Measurements from ENCODE around the gene CCT6B.

DNA sequence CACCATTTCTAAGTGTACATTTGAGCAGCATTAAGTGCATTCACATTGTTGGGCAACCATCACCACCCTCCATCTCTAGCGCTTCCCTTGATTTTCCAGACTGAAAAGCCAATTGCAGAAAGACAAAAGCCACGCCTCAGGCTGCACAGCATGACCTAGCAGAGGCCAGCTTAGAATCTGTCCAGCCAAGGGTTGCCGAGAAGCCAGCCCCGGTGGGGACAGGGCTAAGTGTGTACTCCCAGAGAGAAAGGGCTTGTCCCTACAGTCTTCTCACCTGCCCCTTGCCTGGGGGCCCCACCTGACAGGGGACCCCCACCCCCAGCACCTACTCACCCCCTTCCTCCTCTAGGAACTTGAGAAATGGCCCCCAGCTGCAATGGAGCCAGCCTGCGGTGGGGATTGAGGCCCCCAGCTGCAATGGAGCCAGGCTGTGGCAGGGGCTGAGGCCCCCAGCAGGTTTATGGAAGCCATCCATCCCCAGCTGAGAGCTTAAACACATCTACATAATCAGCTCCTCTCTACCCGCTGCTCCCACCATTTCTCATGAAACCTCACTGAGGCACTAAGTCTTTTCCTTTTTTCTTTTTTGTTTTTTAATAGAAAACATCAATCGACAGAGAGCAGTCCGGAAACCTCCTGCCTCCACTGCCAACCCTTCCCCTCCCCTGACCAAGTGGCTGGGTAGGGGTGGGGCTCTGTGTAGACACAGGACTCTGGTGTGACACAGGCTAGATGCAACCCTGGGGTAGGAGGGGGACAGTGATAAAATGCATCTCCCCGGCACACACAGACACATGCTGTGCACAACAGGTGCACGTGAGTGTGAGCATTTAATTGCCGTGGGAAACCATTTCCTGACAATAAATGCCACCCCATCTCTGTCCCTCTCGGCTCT is 77.9 kb downstream of the CCT6B start:
- TF ChIP-seq, protein P1, sequence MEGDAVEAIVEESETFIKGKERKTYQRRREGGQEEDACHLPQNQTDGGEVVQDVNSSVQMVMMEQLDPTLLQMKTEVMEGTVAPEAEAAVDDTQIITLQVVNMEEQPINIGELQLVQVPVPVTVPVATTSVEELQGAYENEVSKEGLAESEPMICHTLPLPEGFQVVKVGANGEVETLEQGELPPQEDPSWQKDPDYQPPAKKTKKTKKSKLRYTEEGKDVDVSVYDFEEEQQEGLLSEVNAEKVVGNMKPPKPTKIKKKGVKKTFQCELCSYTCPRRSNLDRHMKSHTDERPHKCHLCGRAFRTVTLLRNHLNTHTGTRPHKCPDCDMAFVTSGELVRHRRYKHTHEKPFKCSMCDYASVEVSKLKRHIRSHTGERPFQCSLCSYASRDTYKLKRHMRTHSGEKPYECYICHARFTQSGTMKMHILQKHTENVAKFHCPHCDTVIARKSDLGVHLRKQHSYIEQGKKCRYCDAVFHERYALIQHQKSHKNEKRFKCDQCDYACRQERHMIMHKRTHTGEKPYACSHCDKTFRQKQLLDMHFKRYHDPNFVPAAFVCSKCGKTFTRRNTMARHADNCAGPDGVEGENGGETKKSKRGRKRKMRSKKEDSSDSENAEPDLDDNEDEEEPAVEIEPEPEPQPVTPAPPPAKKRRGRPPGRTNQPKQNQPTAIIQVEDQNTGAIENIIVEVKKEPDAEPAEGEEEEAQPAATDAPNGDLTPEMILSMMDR (conservative IDR thresholded peaks at IDR 0.05) = no peak
- TF ChIP-seq EZH2 (IDR thresholded peaks at IDR 0.05; ENCODE audit: low read depth) = no peak
